NCI-H2107 treated with DMSO at 0.1 percent for 48 hours (cell line): ENCODE data around the gene CFAP58.
"Not testable (repeated sequence)": the region's sequence is repeated elsewhere in the genome, so short reads cannot be mapped to it uniquely, and the experiment has no call there.

Experiments
- DNase-seq: peaks from one replicate; lab custom pipeline; 2025; ENCODE audit not compliant: unreplicated experiment; lab: John Stamatoyannopoulos, UW

Gene CFAP58

GRCh38 chr10:104433669-104434068 lies 80.0 kb downstream of the CFAP58 start:
- DNase-seq: no peak

- DNase-seq: no peak
Measured at GRCh38 chr10:104434601-104435000, 81.0 kb downstream of the CFAP58 start.

DNA sequence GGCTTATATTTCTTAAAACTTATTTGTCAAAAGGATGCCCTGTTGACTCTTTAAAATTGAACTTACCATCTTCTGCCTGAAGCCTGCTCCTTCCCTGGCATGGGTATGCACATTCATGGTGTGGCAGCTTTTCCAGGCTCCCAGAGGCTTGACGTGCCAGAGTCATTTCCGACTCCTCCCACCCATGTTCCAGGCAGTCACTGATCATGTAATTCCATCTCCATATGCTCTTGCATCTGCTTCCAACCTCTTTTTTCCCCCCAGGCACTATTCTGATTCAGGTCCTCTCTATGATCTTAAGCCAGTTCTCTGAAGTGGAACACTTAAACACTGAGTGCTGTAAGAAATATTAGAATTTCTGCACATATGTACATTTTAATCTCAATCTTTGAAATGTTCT lies 82.2 kb downstream of the CFAP58 start:
- DNase-seq: no peak

DNA sequence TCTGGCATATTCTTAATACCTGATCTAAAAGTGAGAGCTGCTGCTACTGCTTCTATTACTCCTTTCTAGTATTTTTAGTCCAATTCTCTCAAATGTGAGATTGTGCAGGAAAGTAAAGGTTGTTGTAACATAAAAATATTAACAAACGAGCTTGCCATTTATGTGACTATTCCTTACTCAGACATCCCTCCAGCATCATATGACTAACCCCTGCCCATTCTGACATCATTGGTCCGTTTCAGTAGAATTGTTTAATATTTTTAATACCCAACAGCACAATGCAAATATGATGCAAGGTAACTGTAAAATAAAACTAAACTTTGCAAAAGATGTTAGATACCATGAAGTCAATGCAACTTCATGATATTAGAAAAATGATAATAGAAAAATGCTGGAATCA lies 83.6 kb downstream of the CFAP58 start:
- DNase-seq: no peak

DNA sequence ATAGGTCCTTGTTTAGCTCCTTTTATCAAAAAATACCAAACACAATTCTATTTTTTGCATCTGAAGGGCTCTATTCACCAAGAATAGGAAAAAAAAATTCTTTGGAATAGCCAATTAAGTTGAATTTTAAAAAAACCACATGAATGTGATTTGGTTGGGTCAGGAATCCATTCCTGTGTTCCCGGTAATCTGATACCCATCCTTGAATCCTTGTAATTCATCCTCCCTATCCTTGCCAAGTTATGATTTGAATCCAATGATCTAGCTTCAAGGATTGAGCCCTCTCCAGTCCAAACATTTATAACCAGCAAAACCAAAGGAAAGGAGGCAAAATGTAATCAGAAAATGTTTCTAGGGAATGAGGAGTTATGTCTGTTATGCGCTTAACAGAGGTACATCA lies 86.6 kb downstream of the CFAP58 start:
- DNase-seq: no peak

- DNase-seq: no peak
Measured at GRCh38 chr10:104441329-104442000, 87.8 kb downstream of the CFAP58 start.

DNA sequence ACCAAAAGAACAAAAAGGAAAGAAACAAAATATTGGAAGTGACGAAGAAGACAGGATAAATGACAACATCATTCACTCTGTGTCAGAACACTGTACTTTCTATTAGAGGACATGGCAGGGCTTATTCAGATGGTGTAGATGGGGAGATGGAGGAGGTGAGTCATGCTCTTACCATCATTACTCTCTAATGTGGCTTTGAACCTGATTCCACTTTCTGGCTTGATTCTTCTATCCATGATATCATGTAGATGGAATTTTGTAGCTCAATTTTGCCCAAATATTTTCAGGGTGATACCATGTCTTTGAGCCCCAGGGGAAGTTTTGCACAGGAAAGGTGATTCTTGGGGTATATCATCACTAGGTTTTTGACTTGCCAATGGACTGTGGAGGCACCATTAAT lies 91.7 kb downstream of the CFAP58 start:
- DNase-seq: no peak

DNA sequence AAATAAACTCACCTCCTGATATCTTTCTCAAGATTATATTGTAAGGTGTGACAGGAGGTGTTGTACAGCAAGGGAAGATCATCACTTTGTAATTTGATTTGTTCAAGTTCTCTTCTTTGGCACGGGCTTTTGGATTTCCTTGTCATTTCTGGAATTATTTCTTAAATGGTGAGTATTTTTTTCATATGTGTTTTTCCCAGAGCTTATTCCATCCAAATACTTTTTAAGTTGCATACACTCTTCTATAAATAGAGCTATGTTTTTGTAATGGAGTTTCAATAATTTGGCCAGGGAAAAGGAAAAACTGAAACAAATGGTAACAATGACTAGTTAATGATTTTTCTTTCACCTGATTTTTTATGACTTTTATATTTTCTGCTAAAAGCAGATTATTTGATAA lies 92.5 kb downstream of the CFAP58 start:
- DNase-seq: no peak

DNA sequence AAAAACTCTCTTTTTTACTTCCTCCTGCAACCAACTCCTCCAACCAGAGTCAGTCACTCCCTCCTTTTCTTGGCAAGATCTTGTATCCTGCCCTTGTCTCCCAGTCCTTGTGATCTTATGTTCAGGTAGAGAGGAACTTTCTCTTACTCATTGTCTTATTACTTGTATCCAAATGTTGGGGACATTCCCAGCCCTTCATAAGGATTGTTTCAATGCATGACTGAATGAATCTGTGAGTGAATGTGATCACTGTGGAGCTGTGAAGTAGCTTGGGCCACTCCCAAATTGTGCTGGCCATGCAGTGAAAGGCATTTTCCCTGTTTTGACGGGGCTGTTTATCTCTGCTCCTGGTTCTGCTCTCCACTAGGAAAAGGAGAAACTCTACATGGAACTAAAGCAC lies 93.7 kb downstream of the CFAP58 start:
- no peak for DNase-seq

DNA sequence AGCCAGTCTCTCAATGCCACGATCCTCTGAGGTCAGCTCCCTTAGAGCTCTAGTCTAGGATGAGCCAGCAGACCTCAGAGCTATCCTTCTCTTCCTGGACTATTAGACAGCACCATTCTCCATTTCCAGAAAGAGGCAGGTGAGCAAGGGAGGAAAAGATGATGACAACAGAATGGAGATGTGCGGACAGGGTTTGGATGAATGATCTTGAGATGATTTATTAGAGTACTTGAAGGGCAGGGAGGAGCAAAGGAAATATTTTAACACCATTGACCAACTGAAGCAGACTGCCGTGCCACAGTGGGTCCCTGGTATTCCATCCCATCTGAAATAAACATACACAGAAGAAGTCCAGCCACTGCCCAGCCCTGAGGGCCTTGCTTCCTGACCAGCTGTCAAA lies 94.3 kb downstream of the CFAP58 start:
- no peak for DNase-seq

GRCh38 chr10:104449391-104449790 lies 95.8 kb downstream of the CFAP58 start:
- no peak for DNase-seq

GRCh38 chr10:104450490-104450889 lies 96.9 kb downstream of the CFAP58 start:
- DNase-seq: no peak

GRCh38 chr10:104450954-104451353 lies 97.3 kb downstream of the CFAP58 start:
- DNase-seq: no peak

- no peak for DNase-seq
Measured at GRCh38 chr10:104452977-104453376, 99.3 kb downstream of the CFAP58 start.

- no peak for DNase-seq
Measured at GRCh38 chr10:104456802-104457542, 103.3 kb downstream of the CFAP58 start.

GRCh38 chr10:104457543-104457828 lies 103.9 kb downstream of the CFAP58 start:
- no peak for DNase-seq

DNA sequence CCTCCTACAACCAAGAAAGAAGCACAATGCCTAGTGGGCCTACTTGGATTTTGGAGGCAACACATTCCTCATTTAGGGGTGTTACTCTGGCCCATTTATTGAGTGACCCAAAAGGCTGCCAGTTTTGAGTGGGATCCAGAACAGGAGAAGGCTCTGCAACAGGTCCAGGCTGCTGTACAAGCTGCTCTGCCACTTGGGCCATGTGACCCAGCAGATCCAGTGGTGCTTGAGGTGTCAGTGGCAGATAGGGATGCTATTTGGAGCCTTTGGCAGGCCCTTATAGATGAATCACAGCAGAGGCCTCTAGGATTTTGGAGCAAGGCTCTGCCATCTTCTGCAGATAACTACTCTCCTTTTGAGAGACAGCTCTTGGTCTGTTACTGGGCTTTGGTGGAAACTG lies 111.9 kb downstream of the CFAP58 start:
- not testable (repeated sequence) for DNase-seq

GRCh38 chr10:104468818-104469217 lies 115.2 kb downstream of the CFAP58 start:
- not testable (repeated sequence) for DNase-seq

DNA sequence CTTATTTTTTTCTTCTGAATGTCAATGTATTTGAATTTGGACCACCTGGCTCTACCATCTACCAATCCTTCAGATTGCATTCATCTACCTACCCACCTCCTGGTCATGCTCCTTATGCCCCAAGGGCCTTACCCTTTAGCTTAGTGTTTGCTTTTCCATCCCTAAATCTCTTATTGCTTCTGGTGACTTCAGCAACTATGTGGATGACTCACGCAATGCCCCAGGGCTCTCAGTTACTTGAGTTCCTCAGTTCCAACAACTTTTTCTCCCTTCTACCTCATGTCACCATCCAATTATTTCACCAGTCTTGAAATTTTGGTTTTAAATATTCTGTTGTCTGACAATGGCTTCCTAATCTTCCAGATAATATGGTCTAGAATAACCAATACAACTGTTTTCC lies 118.9 kb downstream of the CFAP58 start:
- no peak for DNase-seq

DNA sequence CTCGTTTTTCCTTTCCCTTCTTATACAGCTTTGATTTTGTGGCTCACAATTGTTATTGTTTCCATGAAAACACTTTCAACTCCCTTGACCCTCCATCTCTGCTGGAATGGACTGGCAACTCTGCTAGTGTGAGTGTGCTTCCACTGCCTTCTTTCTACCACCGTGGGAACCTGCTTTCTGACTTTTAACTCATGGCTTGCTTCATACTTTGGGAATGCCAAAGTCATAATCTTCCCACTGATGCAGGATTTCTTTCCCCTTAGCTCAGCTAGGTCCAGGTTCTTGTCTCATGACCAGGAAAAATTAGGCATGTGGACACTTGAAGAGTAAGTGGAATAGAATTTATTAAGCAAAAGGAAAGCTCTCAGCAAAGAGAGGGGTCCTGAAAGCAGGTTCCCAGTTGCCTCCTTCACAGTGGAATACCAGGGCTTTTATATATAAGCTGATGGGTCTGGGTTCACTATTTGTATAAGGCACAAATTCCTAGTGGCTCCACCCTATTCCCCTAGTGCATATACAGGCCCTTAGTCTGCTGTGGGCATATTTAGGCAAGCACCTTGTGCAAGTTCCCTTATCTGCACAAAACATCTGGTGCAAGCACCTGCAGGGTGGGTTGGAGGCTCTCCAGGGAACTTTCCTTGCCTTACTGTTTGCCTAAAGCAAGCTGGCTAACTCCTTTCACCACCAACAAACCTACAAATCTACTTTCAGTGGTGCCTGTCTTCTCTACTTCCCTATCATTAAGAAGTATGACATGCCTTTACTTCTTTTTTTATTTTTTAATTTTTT lies 119.5 kb downstream of the CFAP58 start:
- no peak for DNase-seq

DNA sequence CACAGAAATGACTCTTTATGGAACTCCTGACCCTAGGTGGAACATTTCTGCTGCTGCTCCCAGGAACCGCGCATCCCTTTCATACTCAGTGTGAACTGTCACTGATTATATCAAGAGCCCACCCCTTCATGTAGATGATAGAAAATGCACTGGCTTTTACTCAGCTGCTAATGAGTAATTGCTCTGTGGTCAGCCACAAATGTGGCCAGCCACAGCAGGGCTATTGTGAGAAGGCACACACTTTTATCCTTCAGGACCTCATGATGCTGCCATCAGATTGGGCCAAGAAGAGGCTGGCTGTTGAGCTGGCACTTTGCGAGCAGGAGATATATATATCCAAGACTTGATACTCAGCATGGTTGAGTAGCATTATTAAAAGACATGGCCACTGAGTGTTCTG lies 124.7 kb downstream of the CFAP58 start:
- no peak for DNase-seq

DNA sequence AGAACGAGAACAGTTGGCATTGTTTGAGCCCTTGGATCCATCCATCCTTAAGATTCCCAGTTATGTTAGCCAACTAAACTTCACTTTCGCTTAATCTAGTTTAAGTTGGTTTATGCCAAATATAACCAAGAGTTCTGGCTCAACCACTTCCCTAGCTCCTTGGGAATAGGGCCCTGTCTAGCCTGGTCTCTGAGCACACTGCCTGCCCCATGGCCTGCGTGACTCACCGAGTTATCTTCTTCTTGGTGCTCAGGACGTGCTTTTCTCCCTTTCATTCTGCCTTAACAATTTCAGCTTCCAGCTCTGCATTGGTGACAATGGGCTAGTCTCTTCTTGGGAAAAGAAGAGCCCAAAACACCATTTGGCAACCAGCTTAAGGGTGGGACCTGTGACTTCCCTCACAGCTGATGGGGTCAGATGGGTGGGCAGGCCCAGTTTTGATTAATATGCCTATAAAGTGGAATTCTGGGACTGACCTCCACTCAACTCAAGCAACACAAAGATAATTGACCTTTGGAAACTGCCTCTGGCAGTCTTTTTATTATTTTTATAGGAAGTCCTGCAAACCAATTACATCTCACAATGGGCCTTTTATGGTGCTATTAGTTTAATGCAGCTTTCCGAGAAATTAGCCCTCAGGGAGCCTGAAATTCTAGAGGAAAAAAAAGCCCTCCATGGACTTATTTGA lies 126.4 kb downstream of the CFAP58 start:
- no peak for DNase-seq
